ENCODE results near the gene RUNX1. TPM values are rescaled to one million over a fixed set of nuclear protein-coding genes. Genes with fewer than 3 reads are reported as not detected.

Gene RUNX1
- total and polyA plus RNA-seq, 2 of the 13 experiments (the other 11 are each of a cell fraction or from before 2014, with no cell fraction given): 5.4 to 6.4 TPM

DNA sequence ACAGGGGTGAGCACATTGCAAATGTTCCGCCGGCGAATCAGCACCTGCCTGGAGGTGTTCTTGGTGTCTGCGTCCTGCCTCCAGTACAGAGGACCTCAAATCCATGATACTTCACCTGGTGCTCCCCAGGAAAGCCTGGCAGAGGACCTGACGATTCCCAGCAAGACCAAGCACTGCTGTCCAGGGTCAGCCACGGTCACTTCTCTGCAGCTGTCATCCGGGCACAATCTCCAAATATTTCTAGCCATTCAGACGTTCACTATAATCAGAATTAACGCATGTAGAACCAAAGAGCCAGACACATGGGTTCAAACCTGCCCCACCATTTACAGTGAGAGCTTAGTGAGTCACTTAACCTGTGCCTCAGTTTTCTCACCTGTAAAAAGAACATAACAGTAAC lies 305.8 kb downstream of the RUNX1 start:
- H3K4me1 ChIP-seq (ENCODE audit: insufficient read depth, low read length): peaks cover 33% of the 10 kb centered on the region
- 62% methylated on average over 9 of the region's 9 CpGs for WGBS (ENCODE audit: low lambda C conversion rate)
- peaks cover 2% of the 10 kb centered on the region for H3K79me2 ChIP-seq (ENCODE audit: insufficient read depth, low read length)
- peaks cover 0 to 9% of the 10 kb centered on the region in 2 experiments; a peak in 1 of 5 replicates for H3K27me3 ChIP-seq (ENCODE audit: control insufficient read depth in 1 of 2, insufficient read depth in 2 of 2, low read length in 2 of 2)
- no peak for ATAC-seq
- TF ChIP-seq ZNF878 (CRISPR knock-in tag; IDR thresholded peaks at IDR 0.05) (no peak), ZSCAN9 (CRISPR knock-in tag; IDR thresholded peaks at IDR 0.05; ENCODE audit: borderline replicate concordance) (no peak), ZNF546 (CRISPR knock-in tag; conservative IDR thresholded peaks at IDR 0.05) (no peak), HOXA9 (CRISPR knock-in tag; IDR thresholded peaks at IDR 0.05; ENCODE audit: borderline replicate concordance) (no peak), ZBTB3 (CRISPR knock-in tag; IDR thresholded peaks at IDR 0.05; ENCODE audit: borderline replicate concordance, low read depth) (no peak), ZNF337 (CRISPR knock-in tag; IDR thresholded peaks at IDR 0.05; ENCODE audit: borderline replicate concordance, low read depth) (no peak), JARID2 (CRISPR knock-in tag; IDR thresholded peaks at IDR 0.05; ENCODE audit: insufficient replicate concordance) (no peak), ZNF224 (CRISPR knock-in tag; IDR thresholded peaks at IDR 0.05) (no peak), SSRP1 (CRISPR knock-in tag; IDR thresholded peaks at IDR 0.05) (no peak), MEIS1 (CRISPR knock-in tag; IDR thresholded peaks at IDR 0.05; ENCODE audit: borderline replicate concordance) (no peak), GATA4 (IDR thresholded peaks at IDR 0.05; ENCODE audit: borderline replicate concordance, low read depth) (no peak), LRRFIP1 (CRISPR knock-in tag; conservative IDR thresholded peaks at IDR 0.05) (no peak), SIX4 (CRISPR knock-in tag; IDR thresholded peaks at IDR 0.05) (no peak), ZFY (CRISPR knock-in tag; IDR thresholded peaks at IDR 0.05) (no peak), CENPX (CRISPR knock-in tag; IDR thresholded peaks at IDR 0.05) (no peak), SOX6 (IDR thresholded peaks at IDR 0.05) (no peak), SOX6 (CRISPR knock-in tag; IDR thresholded peaks at IDR 0.05) (no peak), ZNF484 (CRISPR knock-in tag; IDR thresholded peaks at IDR 0.05; ENCODE audit: borderline replicate concordance, low read depth) (no peak), YEATS4 (CRISPR knock-in tag; IDR thresholded peaks at IDR 0.05; ENCODE audit: borderline replicate concordance) (no peak), ZNF343 (CRISPR knock-in tag; IDR thresholded peaks at IDR 0.05) (no peak)
- TF ChIP-seq, protein P1, sequence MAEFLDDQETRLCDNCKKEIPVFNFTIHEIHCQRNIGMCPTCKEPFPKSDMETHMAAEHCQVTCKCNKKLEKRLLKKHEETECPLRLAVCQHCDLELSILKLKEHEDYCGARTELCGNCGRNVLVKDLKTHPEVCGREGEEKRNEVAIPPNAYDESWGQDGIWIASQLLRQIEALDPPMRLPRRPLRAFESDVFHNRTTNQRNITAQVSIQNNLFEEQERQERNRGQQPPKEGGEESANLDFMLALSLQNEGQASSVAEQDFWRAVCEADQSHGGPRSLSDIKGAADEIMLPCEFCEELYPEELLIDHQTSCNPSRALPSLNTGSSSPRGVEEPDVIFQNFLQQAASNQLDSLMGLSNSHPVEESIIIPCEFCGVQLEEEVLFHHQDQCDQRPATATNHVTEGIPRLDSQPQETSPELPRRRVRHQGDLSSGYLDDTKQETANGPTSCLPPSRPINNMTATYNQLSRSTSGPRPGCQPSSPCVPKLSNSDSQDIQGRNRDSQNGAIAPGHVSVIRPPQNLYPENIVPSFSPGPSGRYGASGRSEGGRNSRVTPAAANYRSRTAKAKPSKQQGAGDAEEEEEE (CRISPR knock-in tag; IDR thresholded peaks at IDR 0.05; ENCODE audit: borderline replicate concordance): no peak
- ChIA-PET CTCF (ENCODE audit: low intra/inter-chr PET ratio, low total read pairs) (no interaction called here), POLR2A (interaction anchor here (1.2 kb wide), 1 partner anchor 144 kb away, joined by 5 read pairs; no protein-coding TSS in a partner anchor)
- no peaks in the 10 kb centered on the region for H3K36me3 ChIP-seq (replicated peaks in 1 of 2; ENCODE audit: control insufficient read depth in 1 of 2, insufficient read depth in 2 of 2, low read length in 2 of 2)
- no peak overlapping the region for H3K4me3 ChIP-seq (replicated peaks in 1 of 3; ENCODE audit: insufficient read depth in 1 of 3, low read depth in 2 of 3, low read length in 3 of 3)
- FAIRE-seq: no peak
- DNase-seq (ENCODE audit: low spot score): no peak
- no peak overlapping the region for H3K4me2 ChIP-seq (ENCODE audit: low read depth, low read length)
- no peaks in the 10 kb centered on the region for H3K9me3 ChIP-seq (ENCODE audit: low read length)
- BruUV-seq (replicated peaks): no TSS peak
- intact Hi-C loops (cut with micrococcal nuclease; ENCODE audit: unreplicated experiment) (no loop called here), in situ Hi-C loops (cut with HindIII; ENCODE audit: extremely low pct_ligation_motif_present, low pct_unique_long_range_greater_than_20kb) (loop anchor here (25.0 kb wide), 1 partner anchor 669 kb away; no protein-coding TSS in a partner anchor)
- no peak overlapping the region for H3K9ac ChIP-seq (ENCODE audit: insufficient read depth, low read depth, low read length)
- no peak overlapping the region for H2AFZ ChIP-seq (ENCODE audit: low read length)
- H3K27ac ChIP-seq (ENCODE audit: extremely low read length, insufficient read depth, low read length): no peak overlapping the region
- H4K20me1 ChIP-seq (ENCODE audit: insufficient read depth, low read length): no peaks in the 10 kb centered on the region

All from HepG2 (cell line).